Duodenal mucosa (tissue), 2 donors: ENCODE data around the gene TVP23A.

ENCODE experiments used
- H3K27ac ChIP-seq: one replicate; pipeline ENCODE4 v1.7.0; 2013; ENCODE audit warnings: low read depth, low read length
- H3K27me3 ChIP-seq, 2 donors: one replicate each; pipeline ENCODE4 v1.7.0; 2013; ENCODE audit warnings: low read length in 2 of 2, control low read depth in 1 of 2; ENCODE audit not compliant: insufficient read depth in 2 of 2, control insufficient read depth in 1 of 2
- H3K36me3 ChIP-seq, 2 donors: one replicate each; pipeline ENCODE4 v1.7.0; 2013; ENCODE audit warnings: low read length in 2 of 2, control low read depth in 1 of 2; ENCODE audit not compliant: insufficient read depth in 2 of 2, control insufficient read depth in 1 of 2
- H3K4me1 ChIP-seq, 2 donors: one replicate each; pipeline ENCODE4 v1.7.0; 2013; ENCODE audit warnings: low read length in 2 of 2, control low read depth in 1 of 2; ENCODE audit not compliant: insufficient read depth in 2 of 2, control insufficient read depth in 1 of 2
- H3K4me3 ChIP-seq, 2 donors: one replicate each; pipeline ENCODE4 v1.7.0; 2013; ENCODE audit warnings: low read length in 2 of 2, low read depth in 1 of 2
- H3K9ac ChIP-seq, 2 donors: one replicate each; pipeline ENCODE4 v1.7.0; 2013; ENCODE audit warnings: low read length in 2 of 2, low read depth in 1 of 2
- H3K9me3 ChIP-seq, 2 donors: one replicate each; pipeline ENCODE4 v1.7.0; 2013; ENCODE audit warnings: low read length in 2 of 2, control low read depth in 1 of 2; ENCODE audit not compliant: control insufficient read depth in 1 of 2

The TVP23A gene

DNA sequence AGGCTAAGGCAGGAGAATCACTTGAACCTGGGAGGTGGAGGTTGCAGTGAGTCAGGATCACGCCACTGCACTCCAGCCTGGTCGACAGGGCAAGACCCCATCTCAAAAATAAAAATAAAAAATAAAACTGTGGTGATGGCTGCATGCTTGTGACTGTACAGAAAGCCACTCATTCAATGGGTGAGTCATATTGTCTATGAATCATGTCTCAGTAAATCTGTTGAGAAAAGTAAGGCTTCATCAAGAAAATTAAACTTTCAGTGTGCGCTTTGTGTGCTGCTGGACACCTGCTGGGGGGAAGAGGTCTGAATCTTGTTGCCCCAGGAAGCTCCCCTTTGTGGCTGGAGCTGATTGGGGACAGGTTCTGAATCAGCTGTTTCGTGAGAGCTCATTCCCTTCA lies 63.7 kb downstream of the TVP23A start:
- Histone ChIP-seq H3K36me3 (peaks cover 26 to 82% of the 10 kb centered on the region in 2 donors), H3K4me1 (peaks cover 0 to 9% of the 10 kb centered on the region in 2 donors), H3K27ac (no peak overlapping the region), H3K4me3 (no peak overlapping the region), H3K27me3 (no peaks in the 10 kb centered on the region), H3K9ac (no peak overlapping the region), H3K9me3 (no peaks in the 10 kb centered on the region)

DNA sequence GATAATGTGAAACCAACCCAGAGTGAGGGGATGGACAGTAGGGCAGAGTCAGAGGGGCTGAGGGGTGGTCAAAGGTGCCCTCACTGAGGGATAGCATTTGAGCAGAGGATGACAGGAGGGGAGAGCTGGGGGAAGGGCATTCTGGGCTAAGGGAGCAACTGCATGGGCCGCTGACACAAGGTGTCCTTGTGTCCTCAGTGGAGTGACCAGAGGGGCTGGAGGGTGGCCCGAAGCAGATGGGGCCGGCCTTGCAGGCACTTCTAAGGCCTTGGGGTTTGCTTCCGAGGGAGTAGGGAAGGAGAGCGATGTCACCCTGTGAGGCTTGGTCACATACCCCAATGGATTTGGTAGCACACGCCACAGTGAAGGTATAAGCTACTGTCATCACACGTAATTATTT lies 64.9 kb downstream of the TVP23A start:
- Histone ChIP-seq H3K27me3 (no peaks in the 10 kb centered on the region), H3K9ac (no peak overlapping the region), H3K36me3 (peaks cover 22 to 76% of the 10 kb centered on the region in 2 donors), H3K4me1 (peaks cover 0 to 9% of the 10 kb centered on the region in 2 donors), H3K27ac (no peak overlapping the region), H3K9me3 (no peaks in the 10 kb centered on the region), H3K4me3 (no peak overlapping the region)

DNA sequence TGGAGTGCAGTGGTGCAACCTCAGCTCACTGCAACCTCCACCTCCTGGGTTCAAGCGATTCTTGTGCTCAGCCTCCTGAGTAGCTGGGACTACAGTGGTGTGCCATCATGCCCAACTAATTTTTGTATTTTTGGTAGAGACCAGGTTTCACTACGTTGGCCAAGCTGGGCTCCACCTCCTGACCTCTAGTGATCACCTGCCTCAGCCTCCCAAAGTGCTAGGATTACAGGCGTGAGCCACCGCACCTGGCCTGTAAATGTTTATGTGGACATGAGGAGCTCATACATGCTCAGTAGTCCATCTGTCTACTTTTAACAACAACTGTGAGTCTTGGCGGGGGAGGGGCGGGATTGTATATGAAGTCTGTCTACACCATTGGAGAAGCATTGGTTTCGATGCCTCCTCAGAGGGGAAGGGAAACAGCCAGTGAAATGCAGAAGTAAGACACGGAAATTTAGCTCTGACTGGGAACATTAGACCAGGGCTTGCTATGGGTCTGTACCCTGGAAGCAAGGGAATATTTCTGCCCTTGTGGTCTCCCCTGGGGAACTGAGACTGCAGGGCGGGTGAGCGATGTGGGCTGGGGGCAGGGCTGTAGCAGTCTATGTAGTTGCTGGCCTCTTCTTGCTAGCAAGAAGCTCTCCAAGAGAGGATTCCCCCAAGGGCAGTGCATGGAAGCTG lies 65.6 kb downstream of the TVP23A start:
- H3K27me3 ChIP-seq = no peaks in the 10 kb centered on the region
- H3K36me3 ChIP-seq = peaks cover 18 to 75% of the 10 kb centered on the region in 2 donors
- no peak overlapping the region for H3K9ac ChIP-seq
- peaks cover 0 to 9% of the 10 kb centered on the region in 2 donors for H3K4me1 ChIP-seq
- no peak overlapping the region for H3K4me3 ChIP-seq
- H3K9me3 ChIP-seq = no peaks in the 10 kb centered on the region
- no peak overlapping the region for H3K27ac ChIP-seq

DNA sequence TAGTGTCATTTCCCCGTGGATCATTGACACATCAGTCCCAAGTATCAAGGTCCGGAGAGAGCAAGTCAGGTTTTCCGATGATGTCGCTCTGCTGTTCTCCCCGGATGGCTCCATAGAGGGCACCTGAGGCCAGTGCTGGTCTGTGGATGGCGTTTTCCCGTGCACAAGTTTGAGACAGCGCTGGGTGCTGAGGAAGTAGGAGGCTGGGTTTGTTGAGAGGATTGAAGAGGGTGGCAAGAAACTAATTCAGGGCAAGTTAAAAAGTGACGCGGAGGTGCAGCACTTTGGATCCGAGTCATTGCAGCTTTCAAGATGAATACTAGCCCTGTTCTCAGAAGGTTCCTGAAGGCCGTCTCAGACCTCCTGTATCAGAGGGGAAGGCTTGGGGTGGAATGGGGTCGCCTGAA lies 67.3 kb downstream of the TVP23A start:
- Histone ChIP-seq H3K36me3 (peaks cover 13 to 73% of the 10 kb centered on the region in 2 donors), H3K9me3 (no peaks in the 10 kb centered on the region), H3K4me3 (no peak overlapping the region), H3K4me1 (peaks cover 0 to 9% of the 10 kb centered on the region in 2 donors), H3K27ac (no peak overlapping the region), H3K9ac (no peak overlapping the region), H3K27me3 (no peaks in the 10 kb centered on the region)

DNA sequence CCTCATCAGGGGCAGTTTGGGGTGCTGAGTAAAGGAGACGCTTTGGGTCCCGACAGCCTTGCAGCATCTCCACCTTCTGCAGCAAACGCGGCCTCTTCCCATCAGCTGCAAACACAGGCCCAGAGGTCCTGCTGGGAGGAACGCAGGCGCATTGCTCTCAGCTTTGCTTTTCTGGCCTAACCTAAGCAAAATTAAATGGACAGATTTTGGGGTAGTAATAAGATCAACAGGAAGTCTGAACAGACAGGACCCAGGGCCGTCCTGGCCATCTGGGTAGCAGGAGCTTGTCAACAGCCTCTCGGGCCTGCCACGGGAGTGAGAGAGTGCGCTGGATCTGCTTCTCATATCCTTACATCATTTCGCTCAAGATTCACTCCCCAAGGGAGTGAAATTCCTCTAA lies 67.8 kb downstream of the TVP23A start:
- Histone ChIP-seq H3K4me3 (no peak overlapping the region), H3K36me3 (peaks cover 13 to 70% of the 10 kb centered on the region in 2 donors), H3K9ac (no peak overlapping the region), H3K9me3 (no peaks in the 10 kb centered on the region), H3K27ac (no peak overlapping the region), H3K27me3 (no peaks in the 10 kb centered on the region), H3K4me1 (peaks cover 0 to 9% of the 10 kb centered on the region in 2 donors)

DNA sequence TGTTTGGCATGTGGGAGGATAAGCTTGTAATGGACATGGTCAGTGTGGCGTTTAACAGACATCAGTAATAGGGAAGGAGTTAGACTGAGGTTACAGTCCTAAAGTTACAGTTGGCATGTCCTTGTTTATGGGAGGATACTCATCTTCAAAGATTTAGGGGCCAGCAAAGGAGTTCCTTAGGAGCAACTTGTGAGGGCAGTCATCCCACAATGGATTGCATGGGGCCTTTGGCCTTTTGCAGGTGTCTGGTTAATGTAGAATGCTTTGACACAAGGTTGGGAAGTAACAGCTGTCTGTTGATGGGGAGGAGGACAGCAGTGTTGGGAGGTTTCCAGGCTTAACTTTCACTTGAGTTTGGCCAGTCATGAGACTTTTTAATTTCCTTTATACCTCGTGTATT lies 72.8 kb downstream of the TVP23A start:
- Histone ChIP-seq H3K9ac (no peak overlapping the region), H3K36me3 (peaks cover 2 to 30% of the 10 kb centered on the region in 2 donors), H3K4me1 (peaks cover 5 to 15% of the 10 kb centered on the region in 2 donors), H3K27ac (no peak overlapping the region), H3K27me3 (no peaks in the 10 kb centered on the region), H3K9me3 (no peaks in the 10 kb centered on the region), H3K4me3 (no peak overlapping the region)

DNA sequence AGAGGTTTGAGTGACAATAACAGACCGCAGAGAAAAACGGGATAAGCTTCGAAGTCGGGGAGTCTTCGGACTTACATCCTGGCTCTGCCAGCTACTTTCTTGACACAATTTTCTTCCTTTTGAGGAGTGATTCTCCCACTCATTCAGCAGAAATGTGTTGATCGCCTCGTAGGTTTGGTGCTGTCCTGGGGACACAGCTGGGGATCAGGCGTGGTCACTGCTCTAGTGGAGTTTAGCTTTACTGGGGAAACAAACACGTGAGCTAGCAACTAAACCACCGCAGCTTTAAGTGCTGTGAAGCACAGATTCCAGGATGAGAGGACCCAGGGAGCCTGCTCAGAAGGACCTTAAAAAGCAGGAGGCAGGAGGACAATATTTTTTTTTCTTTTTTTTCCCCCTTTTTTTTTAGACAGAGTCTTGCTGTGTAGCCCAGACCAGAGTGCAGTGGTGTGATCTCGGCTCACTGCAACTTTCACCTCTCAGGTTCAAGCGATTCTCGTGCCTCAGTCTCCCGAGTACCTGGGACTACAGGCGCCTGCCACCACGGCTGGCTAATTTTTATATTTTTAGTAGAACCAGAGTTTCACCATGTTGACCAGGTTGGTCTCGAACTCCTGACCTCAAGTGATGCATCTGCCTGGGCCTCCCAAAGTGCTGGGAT lies 74.1 kb downstream of the TVP23A start:
- Histone ChIP-seq H3K9me3 (no peaks in the 10 kb centered on the region), H3K27me3 (no peaks in the 10 kb centered on the region), H3K4me1 (peaks cover 5 to 8% of the 10 kb centered on the region in 2 donors), H3K27ac (peak overlapping the region; percentile 49), H3K9ac (peak overlapping the region; percentile 73 to 86), H3K36me3 (peaks cover 2 to 25% of the 10 kb centered on the region in 2 donors), H3K4me3 (peak overlapping the region; percentile 53 to 74)

DNA sequence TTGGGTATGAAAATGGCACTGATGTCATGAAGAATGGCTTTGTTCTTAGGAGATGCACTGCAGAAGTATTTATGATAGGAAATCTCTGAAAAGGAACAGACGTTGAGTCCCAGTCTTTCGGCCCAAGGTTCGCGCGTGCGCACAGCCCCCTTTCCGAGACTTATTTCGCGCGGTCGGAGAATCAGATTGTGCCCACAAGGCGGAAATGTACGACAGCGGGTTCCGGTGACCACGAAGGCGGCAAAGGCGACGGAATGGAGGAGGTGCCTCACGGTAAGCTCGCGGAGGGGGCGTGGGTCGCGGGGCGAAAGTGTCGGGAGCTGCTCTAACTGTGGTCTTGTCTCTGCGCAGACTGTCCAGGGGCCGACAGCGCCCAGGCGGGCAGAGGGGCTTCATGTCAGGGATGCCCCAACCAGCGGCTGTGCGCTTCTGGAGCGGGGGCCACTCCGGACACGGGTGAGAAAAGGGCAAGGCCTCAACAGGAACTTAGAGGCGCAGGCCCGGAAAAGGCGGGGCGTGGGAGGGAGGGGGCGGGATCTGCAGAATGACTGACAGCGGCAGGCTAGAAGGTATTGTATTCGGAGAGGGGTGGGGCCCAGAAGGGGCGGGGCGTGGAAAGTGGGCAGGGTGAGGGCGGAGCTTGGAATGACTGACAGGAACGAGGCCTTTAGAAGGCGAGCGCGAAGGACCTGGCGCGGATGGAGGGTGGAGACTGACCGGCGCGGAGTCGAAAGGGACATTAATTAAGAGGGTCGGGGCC lies 74.8 kb downstream of the TVP23A start, which contains the start of gene NUBP1:
Gene NUBP1, plus strand, starts transcription at position 233 of the 760 bp plus-strand sequence. Its CDS starts 22 bp downstream, at position 255.
- Histone ChIP-seq H3K9me3 (no peaks in the 10 kb centered on the region), H3K27ac (peak within 1 kb of the TSS; percentile 98), H3K4me1 (peaks cover 5 to 9% of the 10 kb centered on the region in 2 donors), H3K9ac (peak within 1 kb of the TSS; percentile 79 to 86), H3K27me3 (no peaks in the 10 kb centered on the region), H3K36me3 (peaks cover 0 to 19% of the 10 kb centered on the region in 2 donors), H3K4me3 (peak within 1 kb of the TSS; percentile 76 to 82)

DNA sequence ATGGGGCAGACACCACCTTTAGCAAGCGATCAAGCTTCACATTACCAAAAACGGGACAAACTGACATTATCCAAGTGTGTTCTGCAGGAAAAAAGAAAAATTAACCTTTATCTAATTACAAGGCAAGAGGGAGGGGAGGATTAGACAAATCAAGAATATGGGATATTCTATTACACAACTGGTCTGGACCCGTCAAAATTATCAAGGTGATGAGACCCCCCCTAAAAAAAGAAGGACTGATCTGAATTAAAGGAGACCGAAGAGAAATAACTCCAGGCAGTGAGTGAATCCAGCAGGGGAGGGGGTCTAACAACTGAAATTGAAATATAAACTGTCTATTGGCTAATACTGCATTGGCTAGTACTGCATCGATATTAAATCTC lies 75.4 kb downstream of the TVP23A start:
- Histone ChIP-seq H3K9ac (peak overlapping the region in 1 of 2 donors; percentile 86), H3K27me3 (no peaks in the 10 kb centered on the region), H3K36me3 (peaks cover 0 to 14% of the 10 kb centered on the region in 2 donors), H3K4me1 (peaks cover 5 to 14% of the 10 kb centered on the region in 2 donors), H3K27ac (no peak overlapping the region), H3K4me3 (peak overlapping the region; percentile 76 to 82), H3K9me3 (no peaks in the 10 kb centered on the region)

DNA sequence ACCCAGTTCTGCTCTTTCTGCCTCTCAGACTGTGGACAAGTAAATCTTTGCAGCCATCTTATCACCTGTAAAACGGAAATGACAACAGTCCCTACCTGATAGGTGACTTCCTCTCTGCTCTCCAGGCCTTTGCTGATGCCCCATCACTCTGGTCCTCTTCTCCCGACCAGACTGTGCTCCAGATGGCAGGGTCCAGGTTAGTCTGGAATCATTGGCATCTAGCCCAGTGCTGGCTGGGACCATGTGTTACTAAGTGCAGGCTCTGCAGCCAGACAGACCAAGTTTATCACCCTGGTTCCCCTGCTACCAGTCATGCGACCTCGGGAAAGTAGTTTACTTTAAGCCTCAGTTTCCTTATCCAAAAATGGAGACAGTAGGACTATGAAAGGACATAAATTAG lies 76.8 kb downstream of the TVP23A start:
- Histone ChIP-seq H3K4me3 (no peak overlapping the region), H3K9ac (no peak overlapping the region), H3K4me1 (peaks cover 5 to 20% of the 10 kb centered on the region in 2 donors), H3K36me3 (peaks cover 0 to under 1% of the 10 kb centered on the region in 2 donors), H3K9me3 (no peaks in the 10 kb centered on the region), H3K27me3 (no peaks in the 10 kb centered on the region), H3K27ac (no peak overlapping the region)
